ENCODE results near the gene MYO1E. TPM values are rescaled to one million over a fixed set of nuclear protein-coding genes. Genes with fewer than 3 reads are reported as not detected.

MYO1E gene
- polyA plus RNA-seq, 1 donor from 2014 or later: 0.38 TPM

GRCh38 chr15:59299929-59300617 lies 72.6 kb downstream of the MYO1E start:
- TF ChIP-seq TAF1 (IDR thresholded peaks at IDR 0.05; ENCODE audit: low read depth): no peak
- no peak for TF ChIP-seq EZH2 (IDR thresholded peaks at IDR 0.05; ENCODE audit: borderline replicate concordance, insufficient read depth, low read length, poor library complexity, severe bottlenecking)
- no peak for TF ChIP-seq SMC3 (conservative IDR thresholded peaks at IDR 0.05; ENCODE audit: poor library complexity)
- TF ChIP-seq RAD21 (conservative IDR thresholded peaks at IDR 0.05): no peak
- TF ChIP-seq EP300 (conservative IDR thresholded peaks at IDR 0.05; ENCODE audit: poor library complexity, severe bottlenecking): no peak
- TF ChIP-seq REST (IDR thresholded peaks at IDR 0.05; ENCODE audit: borderline replicate concordance): no peak
- no peak for TF ChIP-seq MXI1 (conservative IDR thresholded peaks at IDR 0.05; ENCODE audit: poor library complexity, severe bottlenecking)
- no peak for TF ChIP-seq POLR2AphosphoS5 (IDR thresholded peaks at IDR 0.05)
- no peak for TF ChIP-seq CTCF (IDR thresholded peaks at IDR 0.05; ENCODE audit: poor library complexity, severe bottlenecking)
- Histone ChIP-seq H3K27ac (ENCODE audit: low read length) (no peak overlapping the region), H3K79me2 (replicated peaks; ENCODE audit: insufficient read depth, low read length) (no peaks in the 10 kb centered on the region)

GRCh38 chr15:59298854-59299250 lies 73.8 kb downstream of the MYO1E start:
- Histone ChIP-seq H3K79me2 (replicated peaks; ENCODE audit: insufficient read depth, low read length) (no peaks in the 10 kb centered on the region), H3K4me2 (ENCODE audit: low read length) (no peak overlapping the region)
- TF ChIP-seq REST (IDR thresholded peaks at IDR 0.05; ENCODE audit: borderline replicate concordance) (no peak), SMC3 (conservative IDR thresholded peaks at IDR 0.05; ENCODE audit: poor library complexity) (no peak), TAF1 (IDR thresholded peaks at IDR 0.05; ENCODE audit: low read depth) (no peak), RAD21 (conservative IDR thresholded peaks at IDR 0.05) (no peak), POLR2AphosphoS5 (IDR thresholded peaks at IDR 0.05) (no peak)

More at GRCh38 chr15:59299929-59300617, 72.6 kb downstream of the MYO1E start:
- no peaks in the 10 kb centered on the region for H4K20me1 ChIP-seq (ENCODE audit: insufficient read depth)
- no peaks in the 10 kb centered on the region for H3K27me3 ChIP-seq (ENCODE audit: insufficient read depth, low read depth, low read length)
- no peak overlapping the region for H3K9ac ChIP-seq (ENCODE audit: low read length)
- H3K4me2 ChIP-seq (ENCODE audit: low read length): no peak overlapping the region
- H3K4me3 ChIP-seq (ENCODE audit: low read length): no peak overlapping the region
- H3F3A ChIP-seq (ENCODE audit: insufficient read depth, low read length, poor library complexity, severe bottlenecking): no peaks in the 10 kb centered on the region
- H3K36me3 ChIP-seq (ENCODE audit: insufficient read depth, low read length): no peaks in the 10 kb centered on the region
- H2AFZ ChIP-seq (ENCODE audit: low read depth, low read length): no peak overlapping the region
- no peaks in the 10 kb centered on the region for H3K9me2 ChIP-seq (ENCODE audit: insufficient read depth, low read length)
- H3K9me3 ChIP-seq (ENCODE audit: low read length): no peaks in the 10 kb centered on the region

More at GRCh38 chr15:59298854-59299250, 73.8 kb downstream of the MYO1E start:
- H3K9ac ChIP-seq (ENCODE audit: low read length): no peak overlapping the region
- H3K36me3 ChIP-seq (ENCODE audit: insufficient read depth, low read length): no peaks in the 10 kb centered on the region
- no peak overlapping the region for H3K27ac ChIP-seq (ENCODE audit: low read length)
- no peaks in the 10 kb centered on the region for H3K9me2 ChIP-seq (ENCODE audit: insufficient read depth, low read length)
- H3F3A ChIP-seq (ENCODE audit: insufficient read depth, low read length, poor library complexity, severe bottlenecking): no peaks in the 10 kb centered on the region
- no peaks in the 10 kb centered on the region for H3K9me3 ChIP-seq (ENCODE audit: low read length)
- no peak overlapping the region for H3K4me3 ChIP-seq (ENCODE audit: low read length)
- H3K27me3 ChIP-seq (ENCODE audit: insufficient read depth, low read depth, low read length): no peaks in the 10 kb centered on the region
- H2AFZ ChIP-seq (ENCODE audit: low read depth, low read length): no peak overlapping the region
- no peaks in the 10 kb centered on the region for H4K20me1 ChIP-seq (ENCODE audit: insufficient read depth)
